ENCODE results near the gene NAALADL2.
"Not testable (repeated sequence)": the region's sequence is repeated elsewhere in the genome, so short reads cannot be mapped to it uniquely, and the experiment has no call there.

Gene NAALADL2

DNA sequence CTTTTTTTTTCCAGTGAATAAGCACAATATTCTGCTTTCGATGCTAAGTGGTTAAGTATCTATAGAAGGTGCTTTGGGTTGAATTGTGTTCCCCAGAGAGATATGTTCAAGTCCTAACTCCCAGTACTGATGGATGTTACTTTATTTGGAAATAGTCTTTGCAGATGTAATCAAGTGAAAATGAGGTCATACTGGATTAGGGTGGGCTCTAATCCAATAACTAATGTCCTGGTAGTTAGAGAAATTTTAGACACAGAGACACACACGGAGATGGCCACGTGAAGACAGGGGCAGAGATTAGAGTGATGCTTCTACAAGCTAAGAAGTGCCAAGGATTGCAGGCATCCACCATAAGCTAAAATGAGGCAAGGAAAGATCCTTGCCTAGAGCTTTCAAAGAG lies 662.3 kb downstream of the NAALADL2 start:
- Histone ChIP-seq H3K9me2 (replicated peaks; ENCODE audit: insufficient read depth, low read length) (no peaks in the 10 kb centered on the region; the same call in 1 of the 2 replicates), H2AFZ (ENCODE audit: low read depth, low read length, severe bottlenecking) (no peak overlapping the region), H3F3A (ENCODE audit: insufficient read depth) (no peaks in the 10 kb centered on the region), H3K27me3 (ENCODE audit: low read length) (no peaks in the 10 kb centered on the region), H3K27ac (ENCODE audit: low read depth, low read length) (no peak overlapping the region), H3K9ac (ENCODE audit: low read length) (no peak overlapping the region), H3K79me2 (ENCODE audit: insufficient read depth, low read length) (no peaks in the 10 kb centered on the region), H4K20me1 (ENCODE audit: low read depth, low read length) (no peaks in the 10 kb centered on the region), H3K4me3 (ENCODE audit: insufficient read depth, low read length, poor library complexity, severe bottlenecking) (no peak overlapping the region), H3K36me3 (ENCODE audit: low read length) (no peaks in the 10 kb centered on the region), H3K9me3 (ENCODE audit: insufficient read depth, low read length) (no peaks in the 10 kb centered on the region), H3K4me2 (ENCODE audit: low read depth, low read length, poor library complexity, severe bottlenecking) (no peak overlapping the region)
- TF ChIP-seq, protein P1, sequence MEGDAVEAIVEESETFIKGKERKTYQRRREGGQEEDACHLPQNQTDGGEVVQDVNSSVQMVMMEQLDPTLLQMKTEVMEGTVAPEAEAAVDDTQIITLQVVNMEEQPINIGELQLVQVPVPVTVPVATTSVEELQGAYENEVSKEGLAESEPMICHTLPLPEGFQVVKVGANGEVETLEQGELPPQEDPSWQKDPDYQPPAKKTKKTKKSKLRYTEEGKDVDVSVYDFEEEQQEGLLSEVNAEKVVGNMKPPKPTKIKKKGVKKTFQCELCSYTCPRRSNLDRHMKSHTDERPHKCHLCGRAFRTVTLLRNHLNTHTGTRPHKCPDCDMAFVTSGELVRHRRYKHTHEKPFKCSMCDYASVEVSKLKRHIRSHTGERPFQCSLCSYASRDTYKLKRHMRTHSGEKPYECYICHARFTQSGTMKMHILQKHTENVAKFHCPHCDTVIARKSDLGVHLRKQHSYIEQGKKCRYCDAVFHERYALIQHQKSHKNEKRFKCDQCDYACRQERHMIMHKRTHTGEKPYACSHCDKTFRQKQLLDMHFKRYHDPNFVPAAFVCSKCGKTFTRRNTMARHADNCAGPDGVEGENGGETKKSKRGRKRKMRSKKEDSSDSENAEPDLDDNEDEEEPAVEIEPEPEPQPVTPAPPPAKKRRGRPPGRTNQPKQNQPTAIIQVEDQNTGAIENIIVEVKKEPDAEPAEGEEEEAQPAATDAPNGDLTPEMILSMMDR (IDR thresholded peaks at IDR 0.05; ENCODE audit: insufficient read depth, low read length, poor library complexity, severe bottlenecking), result no peak
- no peak for TF ChIP-seq EZH2phosphoT487 (conservative IDR thresholded peaks at IDR 0.05; ENCODE audit: low read length)

DNA sequence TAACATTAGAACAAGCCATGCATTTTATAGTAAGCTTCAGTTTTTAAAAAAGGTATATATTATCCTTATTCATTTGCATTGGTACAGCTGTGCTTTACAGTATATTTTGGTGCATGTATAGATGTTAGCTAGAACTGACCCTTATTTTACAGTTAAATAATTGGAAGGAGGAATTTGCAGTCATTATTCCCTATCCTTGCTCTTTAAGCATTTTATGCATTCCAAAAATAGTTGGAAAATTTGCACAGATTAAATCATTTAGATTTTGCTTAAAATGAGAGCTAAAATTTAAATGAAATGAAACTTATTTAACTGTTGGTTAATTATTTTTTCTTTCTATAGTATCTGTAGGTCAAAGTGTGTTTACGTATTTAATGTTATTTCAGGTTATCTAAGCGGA lies 667.1 kb downstream of the NAALADL2 start:
- H3K27ac ChIP-seq (ENCODE audit: low read depth, low read length), result no peak overlapping the region
- no peaks in the 10 kb centered on the region for H4K20me1 ChIP-seq (ENCODE audit: low read depth, low read length)
- TF ChIP-seq, protein P1 (IDR thresholded peaks at IDR 0.05; ENCODE audit: insufficient read depth, low read length, poor library complexity, severe bottlenecking), result no peak
- no peaks in the 10 kb centered on the region for H3F3A ChIP-seq (ENCODE audit: insufficient read depth)
- H2AFZ ChIP-seq (ENCODE audit: low read depth, low read length, severe bottlenecking), result no peak overlapping the region
- no peak overlapping the region for H3K4me3 ChIP-seq (ENCODE audit: insufficient read depth, low read length, poor library complexity, severe bottlenecking)
- no peak overlapping the region for H3K4me2 ChIP-seq (ENCODE audit: low read depth, low read length, poor library complexity, severe bottlenecking)
- H3K9ac ChIP-seq (ENCODE audit: low read length), result no peak overlapping the region
- no peaks in the 10 kb centered on the region for H3K9me3 ChIP-seq (ENCODE audit: insufficient read depth, low read length)
- no peaks in the 10 kb centered on the region for H3K36me3 ChIP-seq (ENCODE audit: low read length)
- no peaks in the 10 kb centered on the region for H3K27me3 ChIP-seq (ENCODE audit: low read length)
- H3K9me2 ChIP-seq (replicated peaks; ENCODE audit: insufficient read depth, low read length), result no peaks in the 10 kb centered on the region
- no peaks in the 10 kb centered on the region for H3K79me2 ChIP-seq (ENCODE audit: insufficient read depth, low read length)

DNA sequence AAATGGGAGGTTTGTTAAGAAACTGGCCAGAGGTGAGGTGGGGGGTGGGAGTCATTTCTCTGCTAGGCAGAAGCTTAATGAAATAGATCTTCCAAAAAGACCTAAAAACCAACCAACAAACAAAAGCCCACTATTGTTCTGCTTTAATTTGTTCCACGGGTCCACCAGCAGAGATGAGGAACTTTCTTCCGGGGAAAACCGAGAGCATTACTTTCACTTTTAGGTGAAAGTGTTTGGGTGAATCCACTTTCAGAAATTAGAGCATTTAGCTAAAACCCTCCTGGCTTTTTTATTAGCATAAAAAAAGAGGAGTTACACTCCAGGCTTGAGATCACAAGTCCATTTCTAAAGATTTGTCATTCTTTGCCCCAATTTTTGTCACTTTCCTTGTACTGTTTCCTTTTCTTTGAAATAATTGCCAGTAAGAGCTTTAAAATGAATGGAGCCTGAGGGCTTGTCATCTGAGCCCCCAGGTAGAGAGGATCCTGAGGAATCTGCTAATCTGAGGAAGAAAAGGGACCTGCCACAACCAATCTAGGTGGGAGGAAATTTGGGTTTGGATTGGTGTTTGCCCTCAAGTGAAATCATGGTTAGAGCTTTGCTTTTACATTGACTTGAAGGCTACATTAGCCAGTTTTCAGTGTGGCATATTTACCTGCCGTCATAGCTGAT lies 667.6 kb downstream of the NAALADL2 start:
- H3K27me3 ChIP-seq (ENCODE audit: low read length), result no peaks in the 10 kb centered on the region
- no peak overlapping the region for H2AFZ ChIP-seq (ENCODE audit: low read depth, low read length, severe bottlenecking)
- H3K4me2 ChIP-seq (ENCODE audit: low read depth, low read length, poor library complexity, severe bottlenecking), result no peak overlapping the region
- no peaks in the 10 kb centered on the region for H3K79me2 ChIP-seq (ENCODE audit: insufficient read depth, low read length)
- H3K4me3 ChIP-seq (ENCODE audit: insufficient read depth, low read length, poor library complexity, severe bottlenecking), result no peak overlapping the region
- no peak overlapping the region for H3K9ac ChIP-seq (ENCODE audit: low read length)
- no peaks in the 10 kb centered on the region for H3K36me3 ChIP-seq (ENCODE audit: low read length)
- H3K9me3 ChIP-seq (ENCODE audit: insufficient read depth, low read length), result no peaks in the 10 kb centered on the region
- H3F3A ChIP-seq (ENCODE audit: insufficient read depth), result no peaks in the 10 kb centered on the region
- H3K27ac ChIP-seq (ENCODE audit: low read depth, low read length), result no peak overlapping the region
- no peaks in the 10 kb centered on the region for H3K9me2 ChIP-seq (replicated peaks; ENCODE audit: insufficient read depth, low read length)
- no peaks in the 10 kb centered on the region for H4K20me1 ChIP-seq (ENCODE audit: low read depth, low read length)
- no peak for TF ChIP-seq EZH2phosphoT487 (conservative IDR thresholded peaks at IDR 0.05; ENCODE audit: low read length)
- TF ChIP-seq, protein P1 (IDR thresholded peaks at IDR 0.05; ENCODE audit: insufficient read depth, low read length, poor library complexity, severe bottlenecking), result no peak

DNA sequence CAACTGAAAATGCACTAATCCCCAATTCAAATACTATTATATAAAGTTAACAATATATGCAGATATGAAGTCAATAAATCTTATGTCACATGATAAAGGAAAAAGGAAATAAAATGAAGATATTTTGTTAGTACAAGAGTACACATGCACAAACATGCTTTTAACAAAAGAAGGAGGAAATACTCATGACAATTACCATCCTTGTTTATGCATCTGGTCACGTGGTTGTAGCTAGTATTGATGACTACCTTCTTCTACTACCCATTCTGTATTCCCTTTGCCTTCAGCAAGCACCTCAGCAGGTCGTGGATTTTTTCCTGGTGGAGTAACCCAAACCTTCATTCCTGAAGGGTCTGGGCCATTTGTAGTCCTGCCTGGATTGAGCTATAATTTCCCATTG lies 669.6 kb downstream of the NAALADL2 start:
- not testable (repeated sequence) for H3F3A ChIP-seq (ENCODE audit: insufficient read depth); H2AFZ ChIP-seq (ENCODE audit: low read depth, low read length, severe bottlenecking); H3K4me3 ChIP-seq (ENCODE audit: insufficient read depth, low read length, poor library complexity, severe bottlenecking); H3K9ac ChIP-seq (ENCODE audit: low read length); H3K9me3 ChIP-seq (ENCODE audit: insufficient read depth, low read length); H3K79me2 ChIP-seq (ENCODE audit: insufficient read depth, low read length); H3K27me3 ChIP-seq (ENCODE audit: low read length); H3K4me2 ChIP-seq (ENCODE audit: low read depth, low read length, poor library complexity, severe bottlenecking); H3K36me3 ChIP-seq (ENCODE audit: low read length); H4K20me1 ChIP-seq (ENCODE audit: low read depth, low read length); H3K27ac ChIP-seq (ENCODE audit: low read depth, low read length); H3K9me2 ChIP-seq (replicated peaks; ENCODE audit: insufficient read depth, low read length)
